Gastroesophageal sphincter (tissue), 3 donors: Measurements from ENCODE around the gene KRTAP10-3.

Experiments used
- POLR2A ChIP-seq, 2 donors: fragments of 450-650 bp; IDR thresholded peaks; one replicate each; pipeline ENCODE4 v1.6.1; 2017; ENCODE audit warnings: antibody characterized with exemption in 2 of 2, mild to moderate bottlenecking in 2 of 2, moderate library complexity in 1 of 2
- POLR2AphosphoS5 ChIP-seq: sonication (generic); formaldehyde crosslinking; IDR thresholded peaks from one replicate; pipeline ENCODE4 v1.6.1; 2017; ENCODE audit warnings: antibody characterized with exemption
- TF ChIP-seq, protein P1 (sequence below), 4 experiments: fragments of 200-600 bp in 2 of 4; fragments of 450-650 bp in 2 of 4; sonication (generic) in 1 of 4; IDR thresholded peaks; one replicate each; pipeline ENCODE4 v1.5.1; 2017 to 2019; ENCODE audit warnings: antibody characterized with exemption in 4 of 4, mild to moderate bottlenecking in 2 of 4, moderate library complexity in 2 of 4

DNA sequence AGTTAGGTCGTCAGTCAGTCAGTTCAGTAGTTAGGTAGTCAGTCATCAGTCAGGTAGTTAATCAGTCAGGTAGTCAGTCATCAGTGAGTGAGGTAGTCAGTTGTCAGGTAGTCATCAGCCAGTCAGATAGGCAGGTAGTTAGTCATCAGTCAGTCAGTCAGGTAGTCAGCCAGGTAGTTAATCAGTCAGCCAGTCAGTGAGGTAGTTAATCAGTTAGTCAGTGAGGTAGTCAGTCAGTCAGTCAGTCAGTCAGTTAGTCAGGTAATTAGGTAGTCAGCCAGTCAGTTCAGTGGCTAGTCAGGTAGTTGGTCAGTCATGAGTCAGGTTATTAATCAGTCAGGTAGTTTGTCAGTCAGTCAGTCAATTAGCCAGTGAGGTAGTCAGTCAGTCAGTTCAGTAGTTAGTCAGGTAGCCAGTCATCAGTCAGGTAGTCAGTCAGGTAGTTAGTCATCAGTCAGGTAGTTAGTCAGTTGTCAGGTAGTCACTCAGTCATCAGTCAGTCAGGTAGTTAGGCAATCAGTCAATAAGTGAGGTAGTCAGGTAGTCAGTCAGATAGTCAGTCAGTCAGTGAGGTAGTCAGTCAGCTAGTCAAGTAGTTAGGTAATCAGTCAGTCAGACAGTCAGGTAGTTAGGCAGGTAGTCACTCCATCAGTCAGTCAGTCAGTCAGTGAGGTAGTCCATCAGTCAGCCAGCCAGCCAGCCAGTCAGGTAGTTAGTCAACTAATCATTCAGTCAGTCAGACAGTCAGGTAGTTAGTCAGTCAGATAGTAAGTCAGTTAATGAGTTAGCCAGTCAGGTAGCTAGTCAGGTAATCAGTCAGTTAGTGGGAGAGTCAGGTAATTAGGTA, 34.8 kb downstream of the KRTAP10-3 start:
- TF ChIP-seq POLR2A (IDR thresholded peaks at IDR 0.05) (no peak), POLR2AphosphoS5 (no peak)
- TF ChIP-seq, protein P1, sequence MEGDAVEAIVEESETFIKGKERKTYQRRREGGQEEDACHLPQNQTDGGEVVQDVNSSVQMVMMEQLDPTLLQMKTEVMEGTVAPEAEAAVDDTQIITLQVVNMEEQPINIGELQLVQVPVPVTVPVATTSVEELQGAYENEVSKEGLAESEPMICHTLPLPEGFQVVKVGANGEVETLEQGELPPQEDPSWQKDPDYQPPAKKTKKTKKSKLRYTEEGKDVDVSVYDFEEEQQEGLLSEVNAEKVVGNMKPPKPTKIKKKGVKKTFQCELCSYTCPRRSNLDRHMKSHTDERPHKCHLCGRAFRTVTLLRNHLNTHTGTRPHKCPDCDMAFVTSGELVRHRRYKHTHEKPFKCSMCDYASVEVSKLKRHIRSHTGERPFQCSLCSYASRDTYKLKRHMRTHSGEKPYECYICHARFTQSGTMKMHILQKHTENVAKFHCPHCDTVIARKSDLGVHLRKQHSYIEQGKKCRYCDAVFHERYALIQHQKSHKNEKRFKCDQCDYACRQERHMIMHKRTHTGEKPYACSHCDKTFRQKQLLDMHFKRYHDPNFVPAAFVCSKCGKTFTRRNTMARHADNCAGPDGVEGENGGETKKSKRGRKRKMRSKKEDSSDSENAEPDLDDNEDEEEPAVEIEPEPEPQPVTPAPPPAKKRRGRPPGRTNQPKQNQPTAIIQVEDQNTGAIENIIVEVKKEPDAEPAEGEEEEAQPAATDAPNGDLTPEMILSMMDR (IDR thresholded peaks at IDR 0.05): no peak
